Caco-2 (cell line): ENCODE measurements around the gene HHAT. TPM values are rescaled to one million over a fixed set of nuclear protein-coding genes. Genes with fewer than 3 reads are reported as not detected.

Experiments
- BruUV-seq: library from RNA; stranded (reverse); fragments of 400-500 nt; replicated peaks from 2 replicates; lab custom pipeline; 2021; lab: Mats Ljungman, UMichigan
- CTCF ChIA-PET: fragments of 300-600 bp; sonication (Branson Sonifier 250); formaldehyde crosslinking; loops from one replicate; lab custom pipeline; 2022; ENCODE audit warnings: antibody characterized with exemption; lab: Charles Lee
- POLR2A ChIA-PET: fragments of 300-600 bp; sonication (Branson Sonifier 250); formaldehyde crosslinking; loops from one replicate; lab custom pipeline; 2022; ENCODE audit warnings: antibody characterized with exemption; lab: Charles Lee
- DNase-seq, 2 experiments: peaks; one replicate each; pipeline versions ENCODE4 v3.0.0 to v3.0.0-alpha.2; 2020 to 2022
- H3K27me3 ChIP-seq: replicated peaks from 2 replicates; pipeline ENCODE4 v1.6.0; 2011; ENCODE audit warnings: low read length; ENCODE audit not compliant: control insufficient read depth, insufficient read depth
- H3K36me3 ChIP-seq: 2 replicates; pipeline ENCODE4 v1.5.1; 2011; ENCODE audit warnings: low read length; ENCODE audit not compliant: control insufficient read depth, insufficient read depth
- H3K4me1 ChIP-seq: fragments of 250-450 bp; sonication (Bioruptor Pico); 2 replicates; pipeline ENCODE4 v1.5.1; 2020; ENCODE audit warnings: mild to moderate bottlenecking
- H3K4me3 ChIP-seq: 2 replicates; pipeline ENCODE4 v1.5.1; 2011; ENCODE audit warnings: low read depth, mild to moderate bottlenecking, control low read depth, low read length
- H3K9me3 ChIP-seq: fragments of 250-450 bp; sonication (Bioruptor Pico); 2 replicates; pipeline ENCODE4 v1.5.1; 2020; ENCODE audit warnings: mild to moderate bottlenecking, moderate library complexity
- H3K27ac Mint-ChIP-seq: one replicate; pipeline ENCODE4 v1.8.0; 2022; ENCODE audit warnings: mixed read lengths; ENCODE audit not compliant: unreplicated experiment
- H3K27me3 Mint-ChIP-seq: one replicate; pipeline ENCODE4 v1.8.0; 2022; ENCODE audit warnings: mixed read lengths; ENCODE audit not compliant: insufficient read depth, unreplicated experiment
- H3K36me3 Mint-ChIP-seq: one replicate; pipeline ENCODE4 v1.8.0; 2022; ENCODE audit warnings: mild to moderate bottlenecking, mixed read lengths; ENCODE audit not compliant: insufficient read depth, unreplicated experiment
- H3K4me1 Mint-ChIP-seq: one replicate; pipeline ENCODE4 v1.8.0; 2022; ENCODE audit warnings: low read depth, mixed read lengths; ENCODE audit not compliant: unreplicated experiment
- H3K4me3 Mint-ChIP-seq: one replicate; pipeline ENCODE4 v1.8.0; 2022; ENCODE audit warnings: mild to moderate bottlenecking, moderate library complexity, mixed read lengths; ENCODE audit not compliant: unreplicated experiment
- H3K9me3 Mint-ChIP-seq: one replicate; pipeline ENCODE4 v1.8.0; 2022; ENCODE audit warnings: mixed read lengths; ENCODE audit not compliant: unreplicated experiment
- CTCF ChIP-seq, 2 experiments: fragments of 200-600 bp in 1 of 2; IDR thresholded peaks; 1 replicate in 1 of 2; 2 replicates in 1 of 2; pipeline versions ENCODE4 v1.5.1 to v1.8.0; 2011 to 2022; ENCODE audit warnings: antibody characterized with exemption in 1 of 2, control low read depth in 1 of 2, inconsistent platforms in 1 of 2, low read depth in 1 of 2, low read length in 1 of 2, mild to moderate bottlenecking in 1 of 2, moderate library complexity in 1 of 2; ENCODE audit not compliant: insufficient read depth in 1 of 2, severe bottlenecking in 1 of 2, unreplicated experiment in 1 of 2
- intact Hi-C: fragments of 100-400 bp; cut with micrococcal nuclease; formaldehyde crosslinking; loops from one replicate; pipeline ENCODE4 v1.10.0; 2022; ENCODE audit not compliant: unreplicated experiment
- total RNA-seq: library from RNA; stranded (reverse); gene quantifications from 2 replicates; pipeline ENCODE4 v1.2.3, GENCODE V29; 2022

Gene HHAT
- total RNA-seq, 1 experiment from 2014 or later: 3.9 TPM

- intact Hi-C loops: no loop called here
- H3K36me3 Mint-ChIP-seq: no peaks in the 10 kb centered on the region
- POLR2A ChIA-PET: no interaction called here
- CTCF ChIA-PET: interaction anchor here (0.6 kb wide), 1 partner anchor 39 kb away, joined by 3 read pairs; no protein-coding TSS in a partner anchor
- no peaks in the 10 kb centered on the region for H3K4me1 ChIP-seq
- no peak for DNase-seq
- no peaks in the 10 kb centered on the region for H3K9me3 Mint-ChIP-seq
- H3K9me3 ChIP-seq: no peaks in the 10 kb centered on the region
- no peaks in the 10 kb centered on the region for H3K36me3 ChIP-seq
- no TSS peak for BruUV-seq
- peaks cover 13% of the 10 kb centered on the region for H3K27me3 Mint-ChIP-seq
- H3K4me3 ChIP-seq: no peak overlapping the region
- TF ChIP-seq CTCF (IDR thresholded peaks at IDR 0.05; ENCODE audit: insufficient read depth in 1 of 2, low read depth in 1 of 2, low read length in 1 of 2, severe bottlenecking in 1 of 2, unreplicated experiment in 1 of 2): no peak
- H3K4me3 Mint-ChIP-seq: no peak overlapping the region
- no peaks in the 10 kb centered on the region for H3K4me1 Mint-ChIP-seq
- no peak overlapping the region for H3K27ac Mint-ChIP-seq
- no peaks in the 10 kb centered on the region for H3K27me3 ChIP-seq
These were observed 158.3 kb downstream of the HHAT start for GRCh38 chr1:210487021-210487420.

- no peaks in the 10 kb centered on the region for H3K4me1 Mint-ChIP-seq
- no peak for TF ChIP-seq CTCF (IDR thresholded peaks at IDR 0.05; ENCODE audit: insufficient read depth in 1 of 2, low read depth in 1 of 2, low read length in 1 of 2, severe bottlenecking in 1 of 2, unreplicated experiment in 1 of 2)
- Histone ChIP-seq H3K4me1 (no peaks in the 10 kb centered on the region), H3K36me3 (no peaks in the 10 kb centered on the region), H3K9me3 (no peaks in the 10 kb centered on the region), H3K4me3 (no peak overlapping the region), H3K27me3 (no peaks in the 10 kb centered on the region)
- peaks cover 19% of the 10 kb centered on the region for H3K27me3 Mint-ChIP-seq
- no peak for DNase-seq
- no peaks in the 10 kb centered on the region for H3K9me3 Mint-ChIP-seq
- ChIA-PET CTCF (no interaction called here), POLR2A (no interaction called here)
- intact Hi-C loops: no loop called here
- no peak overlapping the region for H3K4me3 Mint-ChIP-seq
- no peaks in the 10 kb centered on the region for H3K36me3 Mint-ChIP-seq
- BruUV-seq: no TSS peak
- H3K27ac Mint-ChIP-seq: no peak overlapping the region
These were observed 160.8 kb downstream of the HHAT start for GRCh38 chr1:210489491-210489890.

GRCh38 chr1:210490781-210491180, 162.1 kb downstream of the HHAT start:
- no peak for DNase-seq
- H3K9me3 Mint-ChIP-seq: no peaks in the 10 kb centered on the region
- H3K36me3 Mint-ChIP-seq: no peaks in the 10 kb centered on the region
- H3K4me1 ChIP-seq: no peaks in the 10 kb centered on the region
- TF ChIP-seq CTCF (IDR thresholded peaks at IDR 0.05; ENCODE audit: insufficient read depth in 1 of 2, low read depth in 1 of 2, low read length in 1 of 2, severe bottlenecking in 1 of 2, unreplicated experiment in 1 of 2): no peak
- CTCF ChIA-PET: no interaction called here
- no peaks in the 10 kb centered on the region for H3K4me1 Mint-ChIP-seq
- H3K27me3 ChIP-seq: no peaks in the 10 kb centered on the region
- H3K27ac Mint-ChIP-seq: no peak overlapping the region
- H3K9me3 ChIP-seq: no peaks in the 10 kb centered on the region
- H3K4me3 Mint-ChIP-seq: no peak overlapping the region
- BruUV-seq: no TSS peak
- no peaks in the 10 kb centered on the region for H3K36me3 ChIP-seq
- H3K27me3 Mint-ChIP-seq: peaks cover 15% of the 10 kb centered on the region
- intact Hi-C loops: no loop called here
- POLR2A ChIA-PET: no interaction called here
- H3K4me3 ChIP-seq: no peak overlapping the region
